Measurements from ENCODE around the gene SPRED2. TPM values are rescaled to one million over a fixed set of nuclear protein-coding genes. Genes with fewer than 3 reads are reported as not detected.

The SPRED2 gene
- total and polyA plus RNA-seq, 2 of the 8 experiments (the other 6 are each of a cell fraction or from before 2014, with no cell fraction given) = 15.3 to 22.5 TPM

GRCh38 chr2:65395621-65396347, 36.6 kb downstream of the SPRED2 start:
- no peak overlapping the region for H3K9ac ChIP-seq (replicated peaks in 1 of 4; ENCODE audit: extremely low read depth in 1 of 4, low read depth in 3 of 4, low read length in 3 of 4)
- H2BK20ac ChIP-seq (ENCODE audit: low read length) = no peak overlapping the region
- no peaks in the 10 kb centered on the region for H3K4me1 ChIP-seq (replicated peaks in 1 of 4; ENCODE audit: control insufficient read depth in 3 of 4, insufficient read depth in 4 of 4, low read length in 3 of 4)
- H3K4ac ChIP-seq (replicated peaks; ENCODE audit: insufficient read length, low read depth, low read length) = no peak overlapping the region
- H4K91ac ChIP-seq (replicated peaks; ENCODE audit: insufficient read length, low read length) = no peak overlapping the region
- H4K5ac ChIP-seq (ENCODE audit: insufficient read length, low read depth, low read length) = no peak overlapping the region
- 91% methylated on average over 5 of the region's 5 CpGs; no CpG with 5 or more reads in 1 of the 2 experiments for WGBS, 2 experiments (ENCODE audit: extremely low coverage in 1 of 2, insufficient coverage in 1 of 2, insufficient read length in 1 of 2, insufficient replicate concordance in 2 of 2, low coverage in 1 of 2, low lambda C conversion rate in 2 of 2, missing lambda C conversion rate in 1 of 2)
- no peak overlapping the region for H2BK5ac ChIP-seq (ENCODE audit: low read depth, low read length)
- FAIRE-seq = no peak
- no peaks in the 10 kb centered on the region for H3K27me3 ChIP-seq (replicated peaks in 1 of 4; ENCODE audit: control insufficient read depth in 3 of 4, extremely low read depth in 1 of 4, insufficient read depth in 3 of 4, low read length in 3 of 4)
- peaks cover 5% of the 10 kb centered on the region; the same call in 1 of the 2 replicates for H3K79me1 ChIP-seq (ENCODE audit: low read depth, low read length)
- H4K20me1 ChIP-seq (replicated peaks in 1 of 2; ENCODE audit: control insufficient read depth in 1 of 2, insufficient read depth in 2 of 2, low read length in 2 of 2) = peaks cover 5% of the 10 kb centered on the region in 2 experiments
- H2BK12ac ChIP-seq (ENCODE audit: low read depth, low read length) = no peak overlapping the region
- peaks cover 2% of the 10 kb centered on the region; the same call in 1 of the 2 replicates for H3K23me2 ChIP-seq (ENCODE audit: low read depth, low read length)
- no peak overlapping the region for H3K56ac ChIP-seq (replicated peaks; ENCODE audit: insufficient read length, low read depth, low read length)
- DNase-seq (ENCODE audit: low read depth in 1 of 2, low spot score in 2 of 2) = no peak
- H3K27ac ChIP-seq (ENCODE audit: low read depth, low read length) = no peak overlapping the region
- H2BK15ac ChIP-seq (ENCODE audit: low read length) = no peak overlapping the region
- H3K79me2 ChIP-seq (ENCODE audit: control insufficient read depth in 1 of 2, insufficient read depth in 2 of 2, low read length in 2 of 2) = peaks cover 0 to 35% of the 10 kb centered on the region in 2 experiments; a peak in 2 of 4 replicates
- H3K4me3 ChIP-seq (ENCODE audit: extremely low read depth in 1 of 4, insufficient read depth in 2 of 4, low read depth in 3 of 4, low read length in 4 of 4) = no peak overlapping the region
- no peak overlapping the region for H2BK120ac ChIP-seq (replicated peaks; ENCODE audit: low read depth, low read length)
- CTCF ChIA-PET (ENCODE audit: partially characterized antibody) = interaction anchor here (1.2 to 1.3 kb wide), 2 partner anchors 9 to 12 kb away, joined by 3 to 6 read pairs; no protein-coding TSS in a partner anchor
- POLR2A ChIA-PET (ENCODE audit: partially characterized antibody) = no interaction called here
- no peak overlapping the region for H2AK5ac ChIP-seq (ENCODE audit: low read depth, low read length)
- H3K9me3 ChIP-seq (ENCODE audit: insufficient read depth in 2 of 2, low read depth in 1 of 2, low read length in 1 of 2) = no peaks in the 10 kb centered on the region
- H3K4me2 ChIP-seq (ENCODE audit: insufficient read depth in 1 of 2, low read depth in 2 of 2, low read length in 2 of 2) = no peak overlapping the region
- no peak overlapping the region for H3K14ac ChIP-seq (ENCODE audit: insufficient read length)
- no peaks in the 10 kb centered on the region for H3K36me3 ChIP-seq (ENCODE audit: control insufficient read depth in 2 of 4, insufficient read depth in 4 of 4, low read length in 3 of 4)
- no peak overlapping the region for H4K8ac ChIP-seq (ENCODE audit: extremely low read depth, insufficient read depth, low read length)
- H3K23ac ChIP-seq (ENCODE audit: insufficient read length) = no peak overlapping the region
- H3K18ac ChIP-seq (ENCODE audit: extremely low read depth, low read length) = no peak overlapping the region
- no peak overlapping the region for H2AFZ ChIP-seq (ENCODE audit: low read length)
- TF ChIP-seq SP2 (IDR thresholded peaks at IDR 0.05; ENCODE audit: low read length) (no peak), SP4 (IDR thresholded peaks at IDR 0.05; ENCODE audit: low read length) (no peak), USF2 (IDR thresholded peaks at IDR 0.05; ENCODE audit: low read length) (no peak), MAX (IDR thresholded peaks at IDR 0.05) (no peak), MAFK (IDR thresholded peaks at IDR 0.05; ENCODE audit: low read depth, low read length) (no peak), SIX5 (IDR thresholded peaks at IDR 0.05; ENCODE audit: low read depth, low read length) (no peak), BACH1 (IDR thresholded peaks at IDR 0.05; ENCODE audit: low read length) (no peak), EZH2 (IDR thresholded peaks at IDR 0.05; ENCODE audit: low read depth, low read length, severe bottlenecking) (no peak), SAP30 (IDR thresholded peaks at IDR 0.05; ENCODE audit: insufficient read depth, insufficient replicate concordance, low read length) (no peak), RFX5 (IDR thresholded peaks at IDR 0.05; ENCODE audit: borderline replicate concordance, low read depth, low read length) (no peak), TAF7 (optimal IDR thresholded peaks at IDR 0.05; ENCODE audit: borderline replicate concordance, low read depth, low read length) (no peak), RXRA (IDR thresholded peaks at IDR 0.05; ENCODE audit: insufficient read depth, low read depth, low read length) (no peak)

Data from H1 (cell line).